ENCODE results near the gene TAF1B.
A peak's percentile ranks its signal among the peaks of the same experiment; 100 is the strongest.

Gene TAF1B

GRCh38 chr2:9836517-9836916 lies 6.8 kb upstream of the TAF1B start:
- Histone ChIP-seq H3K9me3 (ENCODE audit: control insufficient read depth, low read length) (no peaks in the 10 kb centered on the region), H3K4me1 (ENCODE audit: control insufficient read depth, insufficient read depth, low read length) (peaks cover 19% of the 10 kb centered on the region), H3K36me3 (ENCODE audit: control insufficient read depth, insufficient read depth, low read length, severe bottlenecking) (no peaks in the 10 kb centered on the region), H3K4me3 (ENCODE audit: low read length) (peak overlapping the region; percentile 48), H3K27me3 (replicated peaks; ENCODE audit: control insufficient read depth, insufficient read depth, low read length) (no peaks in the 10 kb centered on the region), H3K9ac (ENCODE audit: low read length) (peak overlapping the region; percentile 67)
- no peak for DNase-seq (ENCODE audit: low read depth)

- no peak for DNase-seq (ENCODE audit: low read depth)
- no peaks in the 10 kb centered on the region for H3K27me3 ChIP-seq (replicated peaks; ENCODE audit: control insufficient read depth, insufficient read depth, low read length)
- H3K4me3 ChIP-seq (ENCODE audit: low read length), result peak overlapping the region; percentile 19
- no peaks in the 10 kb centered on the region for H3K9me3 ChIP-seq (ENCODE audit: control insufficient read depth, low read length)
- H3K9ac ChIP-seq (ENCODE audit: low read length), result peak overlapping the region; percentile 11
- no peaks in the 10 kb centered on the region for H3K36me3 ChIP-seq (ENCODE audit: control insufficient read depth, insufficient read depth, low read length, severe bottlenecking)
- H3K4me1 ChIP-seq (ENCODE audit: control insufficient read depth, insufficient read depth, low read length), result peaks cover 19% of the 10 kb centered on the region
These were observed 5.8 kb upstream of the TAF1B start for GRCh38 chr2:9837451-9837850.

GRCh38 chr2:9838391-9838790 lies 4.9 kb upstream of the TAF1B start:
- Histone ChIP-seq H3K4me3 (ENCODE audit: low read length) (no peak overlapping the region), H3K4me1 (ENCODE audit: control insufficient read depth, insufficient read depth, low read length) (peaks cover 16% of the 10 kb centered on the region), H3K9me3 (ENCODE audit: control insufficient read depth, low read length) (no peaks in the 10 kb centered on the region), H3K36me3 (ENCODE audit: control insufficient read depth, insufficient read depth, low read length, severe bottlenecking) (no peaks in the 10 kb centered on the region), H3K27me3 (replicated peaks; ENCODE audit: control insufficient read depth, insufficient read depth, low read length) (no peaks in the 10 kb centered on the region), H3K9ac (ENCODE audit: low read length) (no peak overlapping the region)
- DNase-seq (ENCODE audit: low read depth), result no peak

- Histone ChIP-seq H3K4me1 (ENCODE audit: control insufficient read depth, insufficient read depth, low read length) (peaks cover 8% of the 10 kb centered on the region), H3K9me3 (ENCODE audit: control insufficient read depth, low read length) (no peaks in the 10 kb centered on the region), H3K4me3 (ENCODE audit: low read length) (peak overlapping the region; percentile 86), H3K9ac (ENCODE audit: low read length) (peak overlapping the region; percentile 94), H3K36me3 (ENCODE audit: control insufficient read depth, insufficient read depth, low read length, severe bottlenecking) (peaks cover 6% of the 10 kb centered on the region), H3K27me3 (replicated peaks; ENCODE audit: control insufficient read depth, insufficient read depth, low read length) (no peaks in the 10 kb centered on the region)
- no peak for DNase-seq (ENCODE audit: low read depth)
These were observed 616 bp upstream of the TAF1B start for GRCh38 chr2:9842487-9843228.

GRCh38 chr2:9844036-9844483 lies 786 bp downstream of the TAF1B start:
- peak overlapping the region; percentile 86 for H3K4me3 ChIP-seq (ENCODE audit: low read length)
- peaks cover 8% of the 10 kb centered on the region for H3K4me1 ChIP-seq (ENCODE audit: control insufficient read depth, insufficient read depth, low read length)
- H3K9me3 ChIP-seq (ENCODE audit: control insufficient read depth, low read length), result no peaks in the 10 kb centered on the region
- peaks cover 7% of the 10 kb centered on the region for H3K36me3 ChIP-seq (ENCODE audit: control insufficient read depth, insufficient read depth, low read length, severe bottlenecking)
- no peak for DNase-seq (ENCODE audit: low read depth)
- peak overlapping the region; percentile 94 for H3K9ac ChIP-seq (ENCODE audit: low read length)
- H3K27me3 ChIP-seq (replicated peaks; ENCODE audit: control insufficient read depth, insufficient read depth, low read length), result no peaks in the 10 kb centered on the region

- peaks cover 12% of the 10 kb centered on the region for H3K36me3 ChIP-seq (ENCODE audit: control insufficient read depth, insufficient read depth, low read length, severe bottlenecking)
- no peaks in the 10 kb centered on the region for H3K9me3 ChIP-seq (ENCODE audit: control insufficient read depth, low read length)
- H3K4me1 ChIP-seq (ENCODE audit: control insufficient read depth, insufficient read depth, low read length), result peaks cover 8% of the 10 kb centered on the region
- H3K9ac ChIP-seq (ENCODE audit: low read length), result peak overlapping the region; percentile 94
- no peaks in the 10 kb centered on the region for H3K27me3 ChIP-seq (replicated peaks; ENCODE audit: control insufficient read depth, insufficient read depth, low read length)
- H3K4me3 ChIP-seq (ENCODE audit: low read length), result peak overlapping the region; percentile 86
- peak; percentile 40 for DNase-seq (ENCODE audit: low read depth)
These were observed 1.3 kb downstream of the TAF1B start for GRCh38 chr2:9844576-9844975.

- DNase-seq (ENCODE audit: low read depth), result no peak
- peaks cover 8% of the 10 kb centered on the region for H3K4me1 ChIP-seq (ENCODE audit: control insufficient read depth, insufficient read depth, low read length)
- peaks cover 32% of the 10 kb centered on the region for H3K36me3 ChIP-seq (ENCODE audit: control insufficient read depth, insufficient read depth, low read length, severe bottlenecking)
- H3K4me3 ChIP-seq (ENCODE audit: low read length), result no peak overlapping the region
- H3K27me3 ChIP-seq (replicated peaks; ENCODE audit: control insufficient read depth, insufficient read depth, low read length), result no peaks in the 10 kb centered on the region
- H3K9ac ChIP-seq (ENCODE audit: low read length), result no peak overlapping the region
- no peaks in the 10 kb centered on the region for H3K9me3 ChIP-seq (ENCODE audit: control insufficient read depth, low read length)
These were observed 3.3 kb downstream of the TAF1B start for GRCh38 chr2:9846554-9846953.

- H3K36me3 ChIP-seq (ENCODE audit: control insufficient read depth, insufficient read depth, low read length, severe bottlenecking), result peaks cover 38% of the 10 kb centered on the region
These were observed 3.9 kb downstream of the TAF1B start for GRCh38 chr2:9847140-9847539.

GRCh38 chr2:9852881-9853280 lies 9.6 kb downstream of the TAF1B start:
- H3K4me1 ChIP-seq (ENCODE audit: control insufficient read depth, insufficient read depth, low read length), result no peaks in the 10 kb centered on the region
- no peaks in the 10 kb centered on the region for H3K27me3 ChIP-seq (replicated peaks; ENCODE audit: control insufficient read depth, insufficient read depth, low read length)
- H3K9ac ChIP-seq (ENCODE audit: low read length), result no peak overlapping the region
- peaks cover 83% of the 10 kb centered on the region for H3K36me3 ChIP-seq (ENCODE audit: control insufficient read depth, insufficient read depth, low read length, severe bottlenecking)
- no peak overlapping the region for H3K4me3 ChIP-seq (ENCODE audit: low read length)
- DNase-seq (ENCODE audit: low read depth), result no peak
- H3K9me3 ChIP-seq (ENCODE audit: control insufficient read depth, low read length), result no peaks in the 10 kb centered on the region

More at GRCh38 chr2:9847140-9847539, 3.9 kb downstream of the TAF1B start:
- Histone ChIP-seq H3K9me3 (ENCODE audit: control insufficient read depth, low read length) (no peaks in the 10 kb centered on the region), H3K27me3 (replicated peaks; ENCODE audit: control insufficient read depth, insufficient read depth, low read length) (no peaks in the 10 kb centered on the region), H3K9ac (ENCODE audit: low read length) (no peak overlapping the region), H3K4me1 (ENCODE audit: control insufficient read depth, insufficient read depth, low read length) (peaks cover 8% of the 10 kb centered on the region), H3K4me3 (ENCODE audit: low read length) (no peak overlapping the region)
- no peak for DNase-seq (ENCODE audit: low read depth)

- Histone ChIP-seq H3K27me3 (replicated peaks; ENCODE audit: control insufficient read depth, insufficient read depth, low read length) (no peaks in the 10 kb centered on the region), H3K4me3 (ENCODE audit: low read length) (no peak overlapping the region), H3K9me3 (ENCODE audit: control insufficient read depth, low read length) (peaks cover 7% of the 10 kb centered on the region), H3K36me3 (ENCODE audit: control insufficient read depth, insufficient read depth, low read length, severe bottlenecking) (peaks cover 56% of the 10 kb centered on the region), H3K9ac (ENCODE audit: low read length) (no peak overlapping the region), H3K4me1 (ENCODE audit: control insufficient read depth, insufficient read depth, low read length) (no peaks in the 10 kb centered on the region)
- no peak for DNase-seq (ENCODE audit: low read depth)
These were observed 14.8 kb downstream of the TAF1B start for GRCh38 chr2:9857814-9858729.

GRCh38 chr2:9858730-9859068 lies 15.4 kb downstream of the TAF1B start:
- no peak for DNase-seq (ENCODE audit: low read depth)
- no peak overlapping the region for H3K9ac ChIP-seq (ENCODE audit: low read length)
- H3K27me3 ChIP-seq (replicated peaks; ENCODE audit: control insufficient read depth, insufficient read depth, low read length), result no peaks in the 10 kb centered on the region
- H3K9me3 ChIP-seq (ENCODE audit: control insufficient read depth, low read length), result peaks cover 7% of the 10 kb centered on the region
- no peak overlapping the region for H3K4me3 ChIP-seq (ENCODE audit: low read length)
- H3K4me1 ChIP-seq (ENCODE audit: control insufficient read depth, insufficient read depth, low read length), result no peaks in the 10 kb centered on the region
- H3K36me3 ChIP-seq (ENCODE audit: control insufficient read depth, insufficient read depth, low read length, severe bottlenecking), result peaks cover 50% of the 10 kb centered on the region

All from adipocyte (in vitro differentiated cells).